ENCODE measurements around the gene OR51D1.

Gene OR51D1

DNA sequence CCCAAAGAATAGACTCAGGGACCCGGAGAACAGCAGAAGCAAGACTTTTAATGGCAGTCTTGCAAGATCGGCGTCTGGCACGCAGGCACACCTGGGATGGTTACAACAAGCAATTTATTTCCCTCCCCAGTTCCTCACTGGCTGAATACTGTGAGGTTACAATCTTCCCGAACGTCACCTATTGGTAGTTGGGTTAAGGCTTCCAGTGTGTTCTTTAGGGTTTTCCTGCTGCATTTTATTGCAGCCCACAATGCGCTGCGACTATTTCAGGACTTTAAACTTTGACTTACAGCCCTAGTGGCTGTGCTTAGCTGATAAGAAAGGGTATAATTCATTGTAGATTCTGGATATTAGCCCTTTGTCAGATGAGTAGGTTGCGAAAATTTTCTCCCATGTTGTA, 17.8 kb upstream of the OR51D1 start:
- Mint-ChIP-seq H3K36me3 (ENCODE audit: low read depth) (no peaks in the 10 kb centered on the region), H3K9me3 (peaks cover 6% of the 10 kb centered on the region)
- TF ChIP-seq, protein P1, sequence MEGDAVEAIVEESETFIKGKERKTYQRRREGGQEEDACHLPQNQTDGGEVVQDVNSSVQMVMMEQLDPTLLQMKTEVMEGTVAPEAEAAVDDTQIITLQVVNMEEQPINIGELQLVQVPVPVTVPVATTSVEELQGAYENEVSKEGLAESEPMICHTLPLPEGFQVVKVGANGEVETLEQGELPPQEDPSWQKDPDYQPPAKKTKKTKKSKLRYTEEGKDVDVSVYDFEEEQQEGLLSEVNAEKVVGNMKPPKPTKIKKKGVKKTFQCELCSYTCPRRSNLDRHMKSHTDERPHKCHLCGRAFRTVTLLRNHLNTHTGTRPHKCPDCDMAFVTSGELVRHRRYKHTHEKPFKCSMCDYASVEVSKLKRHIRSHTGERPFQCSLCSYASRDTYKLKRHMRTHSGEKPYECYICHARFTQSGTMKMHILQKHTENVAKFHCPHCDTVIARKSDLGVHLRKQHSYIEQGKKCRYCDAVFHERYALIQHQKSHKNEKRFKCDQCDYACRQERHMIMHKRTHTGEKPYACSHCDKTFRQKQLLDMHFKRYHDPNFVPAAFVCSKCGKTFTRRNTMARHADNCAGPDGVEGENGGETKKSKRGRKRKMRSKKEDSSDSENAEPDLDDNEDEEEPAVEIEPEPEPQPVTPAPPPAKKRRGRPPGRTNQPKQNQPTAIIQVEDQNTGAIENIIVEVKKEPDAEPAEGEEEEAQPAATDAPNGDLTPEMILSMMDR (IDR thresholded peaks at IDR 0.05; ENCODE audit: unreplicated experiment in 3 of 3), result no peak

DNA sequence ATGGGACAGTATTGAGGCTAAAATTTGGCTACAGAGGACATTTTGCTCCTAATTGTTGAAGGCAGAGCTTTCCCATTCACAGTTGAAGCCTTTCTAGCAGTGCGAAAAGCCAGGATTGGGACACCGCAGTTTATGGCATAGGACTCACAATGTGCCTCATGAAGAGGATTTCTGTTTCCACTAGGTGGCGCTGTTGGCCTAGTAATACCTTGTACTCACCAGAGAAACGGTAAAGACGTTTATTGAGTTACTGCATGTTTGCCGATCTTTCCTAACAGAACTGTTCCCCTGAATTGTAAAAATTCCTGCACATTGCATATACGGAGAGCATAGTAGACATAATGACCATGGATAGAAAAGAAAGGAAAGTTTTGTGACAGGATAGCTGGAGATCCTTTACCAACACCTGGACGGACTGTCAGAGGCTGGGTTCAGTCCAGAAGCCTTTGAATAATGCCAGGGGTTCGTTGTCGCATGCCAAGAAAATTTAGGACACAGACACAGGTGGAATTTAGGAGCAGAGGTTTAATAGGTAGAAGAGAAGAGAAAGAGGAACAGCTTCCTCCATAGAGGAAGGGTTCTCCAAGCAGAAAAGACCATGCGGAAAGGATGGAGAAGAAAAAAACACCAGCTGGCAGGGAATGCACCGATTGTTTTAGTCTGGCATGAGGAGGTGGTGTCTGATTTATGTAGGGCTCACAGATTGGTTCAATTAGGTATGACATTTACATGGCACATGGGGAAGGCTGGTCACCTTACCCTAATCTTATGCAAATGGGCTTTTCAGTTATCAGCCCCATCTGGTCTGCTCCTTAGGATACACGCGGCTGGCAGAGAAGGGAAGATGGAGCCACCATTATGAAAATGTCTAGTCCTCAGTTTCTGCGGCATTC, 10.8 kb upstream of the OR51D1 start:
- TF ChIP-seq, protein P1 (IDR thresholded peaks at IDR 0.05; ENCODE audit: unreplicated experiment in 3 of 3), result peak; percentile 57 to 74 (median 66)
- H3K4me1 Mint-ChIP-seq, result no peaks in the 10 kb centered on the region
- H3K4me3 Mint-ChIP-seq, result no peak overlapping the region
- peaks cover 16% of the 10 kb centered on the region for H3K9me3 Mint-ChIP-seq
- H3K27ac Mint-ChIP-seq, result no peak overlapping the region
- H3K36me3 Mint-ChIP-seq (ENCODE audit: low read depth), result no peaks in the 10 kb centered on the region
- peaks cover 4% of the 10 kb centered on the region for H3K27me3 Mint-ChIP-seq (ENCODE audit: low read depth)

More for the DNA sequence above, 17.8 kb upstream of the OR51D1 start:
- H3K4me3 Mint-ChIP-seq, result no peak overlapping the region
- H3K27me3 Mint-ChIP-seq (ENCODE audit: low read depth), result peaks cover 5% of the 10 kb centered on the region
- H3K4me1 Mint-ChIP-seq, result no peaks in the 10 kb centered on the region
- no peak overlapping the region for H3K27ac Mint-ChIP-seq

DNA sequence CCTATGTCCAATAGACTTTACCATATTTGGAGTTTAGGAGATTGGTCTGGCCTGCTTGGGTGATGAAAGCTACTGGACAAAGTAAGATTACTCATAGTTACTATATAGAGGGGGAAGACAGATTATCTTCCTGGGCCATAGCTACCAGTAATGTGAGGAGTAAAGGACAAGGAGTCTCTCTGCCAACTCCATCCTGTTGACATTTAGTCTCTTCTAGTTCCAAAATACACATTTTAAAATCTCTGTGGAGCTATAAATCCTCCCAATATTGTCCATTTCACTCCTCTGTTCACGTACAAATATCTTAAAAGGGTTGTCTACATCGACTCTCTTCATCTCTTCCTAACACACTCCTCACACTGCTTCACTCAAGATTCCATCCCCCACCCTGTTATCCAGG, 1.1 kb upstream of the OR51D1 start:
- Mint-ChIP-seq H3K9me3 (peaks cover 4% of the 10 kb centered on the region), H3K4me3 (no peak overlapping the region), H3K27me3 (ENCODE audit: low read depth) (no peaks in the 10 kb centered on the region), H3K4me1 (no peaks in the 10 kb centered on the region), H3K27ac (no peak overlapping the region), H3K36me3 (ENCODE audit: low read depth) (no peaks in the 10 kb centered on the region)
- TF ChIP-seq, protein P1 (IDR thresholded peaks at IDR 0.05; ENCODE audit: unreplicated experiment in 3 of 3), result no peak

DNA sequence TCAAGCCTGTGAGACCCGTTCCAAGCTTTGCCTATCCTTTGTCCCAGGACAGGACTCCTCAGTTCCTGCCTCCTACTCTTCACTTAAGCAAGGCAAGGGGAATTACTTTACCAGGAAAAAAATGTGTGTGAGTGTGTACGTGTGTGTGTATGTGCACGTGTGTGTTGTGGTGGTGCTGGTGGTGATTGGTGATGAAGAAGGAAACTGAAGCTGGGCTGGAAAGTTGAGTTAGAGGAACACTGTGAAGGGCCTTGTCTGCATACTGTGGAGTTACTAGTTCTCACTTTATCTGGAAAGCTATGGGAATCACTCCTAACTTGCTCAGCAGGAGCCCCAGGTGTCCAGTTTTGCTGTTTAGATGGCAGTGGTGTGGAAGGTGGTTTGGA, 378 bp downstream of the OR51D1 start:
- Mint-ChIP-seq H3K4me1 (peaks cover 1% of the 10 kb centered on the region), H3K9me3 (no peaks in the 10 kb centered on the region), H3K27ac (no peak overlapping the region), H3K4me3 (no peak overlapping the region), H3K27me3 (ENCODE audit: low read depth) (no peaks in the 10 kb centered on the region), H3K36me3 (ENCODE audit: low read depth) (no peaks in the 10 kb centered on the region)
- TF ChIP-seq, protein P1 (IDR thresholded peaks at IDR 0.05; ENCODE audit: unreplicated experiment in 3 of 3), result no peak

DNA sequence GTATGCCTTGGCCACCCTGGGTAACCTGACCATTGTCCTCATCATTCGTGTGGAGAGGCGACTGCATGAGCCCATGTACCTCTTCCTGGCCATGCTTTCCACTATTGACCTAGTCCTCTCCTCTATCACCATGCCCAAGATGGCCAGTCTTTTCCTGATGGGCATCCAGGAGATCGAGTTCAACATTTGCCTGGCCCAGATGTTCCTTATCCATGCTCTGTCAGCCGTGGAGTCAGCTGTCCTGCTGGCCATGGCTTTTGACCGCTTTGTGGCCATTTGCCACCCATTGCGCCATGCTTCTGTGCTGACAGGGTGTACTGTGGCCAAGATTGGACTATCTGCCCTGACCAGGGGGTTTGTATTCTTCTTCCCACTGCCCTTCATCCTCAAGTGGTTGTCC, 2.7 kb downstream of the OR51D1 start:
- Mint-ChIP-seq H3K27me3 (ENCODE audit: low read depth) (peaks cover 1% of the 10 kb centered on the region), H3K9me3 (no peaks in the 10 kb centered on the region)
- TF ChIP-seq, protein P1 (IDR thresholded peaks at IDR 0.05; ENCODE audit: unreplicated experiment in 3 of 3), result no peak

DNA sequence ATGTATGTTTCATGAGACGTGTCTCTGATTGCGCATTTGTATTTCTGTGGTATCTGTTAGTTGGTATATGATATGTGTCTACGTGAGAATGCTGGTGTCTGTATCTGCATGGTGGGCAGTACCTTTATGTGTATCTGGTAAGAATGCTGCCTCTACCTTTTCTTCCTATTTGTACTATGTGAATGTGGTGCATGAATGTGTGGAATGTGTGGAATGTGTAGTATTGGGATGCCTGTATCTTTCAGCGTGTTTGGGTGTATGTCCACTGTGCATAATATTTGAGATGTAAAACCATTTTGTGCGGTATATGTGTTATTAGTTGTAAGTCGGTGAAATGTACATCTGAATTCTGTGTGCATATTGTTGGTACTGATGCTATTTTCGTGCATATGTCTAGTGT, 4.2 kb downstream of the OR51D1 start:
- Mint-ChIP-seq H3K36me3 (ENCODE audit: low read depth) (no peaks in the 10 kb centered on the region), H3K27ac (peak overlapping the region in 1 of 3 experiments; percentile 21), H3K27me3 (ENCODE audit: low read depth) (peaks cover 5% of the 10 kb centered on the region), H3K9me3 (no peaks in the 10 kb centered on the region), H3K4me1 (peaks cover 4% of the 10 kb centered on the region), H3K4me3 (no peak overlapping the region)
- TF ChIP-seq, protein P1 (IDR thresholded peaks at IDR 0.05; ENCODE audit: unreplicated experiment in 3 of 3), result no peak

More for the DNA sequence above, 2.7 kb downstream of the OR51D1 start:
- Mint-ChIP-seq H3K27ac (no peak overlapping the region), H3K4me3 (no peak overlapping the region), H3K4me1 (peaks cover 4% of the 10 kb centered on the region), H3K36me3 (ENCODE audit: low read depth) (no peaks in the 10 kb centered on the region)

All from nephron (organoid).